NCI-H2107 treated with DMSO at 0.1 percent for 48 hours (cell line): ENCODE results near the gene SLC35F3.
"Not testable (repeated sequence)": the region's sequence is repeated elsewhere in the genome, so short reads cannot be mapped to it uniquely, and the experiment has no call there.

Experiments
- DNase-seq: peaks from one replicate; lab custom pipeline; 2025; ENCODE audit not compliant: unreplicated experiment; lab: John Stamatoyannopoulos, UW

Gene SLC35F3

DNA sequence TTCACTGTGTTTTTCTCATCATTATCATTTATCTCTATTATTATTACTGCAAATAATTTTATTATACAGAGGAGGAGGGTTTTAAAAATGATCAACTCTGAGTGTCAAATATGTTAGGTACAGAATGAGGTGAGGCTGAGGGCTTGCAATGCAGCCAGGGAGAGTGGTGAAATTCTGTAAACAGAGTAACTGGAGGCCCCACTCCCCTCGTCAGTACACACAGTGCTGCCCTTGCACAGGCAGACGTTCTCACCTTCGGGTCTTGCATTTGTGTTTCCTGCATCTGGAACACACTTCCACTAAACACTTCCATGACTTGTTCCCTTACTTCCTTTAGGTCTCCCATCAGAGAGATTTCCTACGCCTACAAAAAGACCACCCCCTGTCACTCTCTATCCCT is 444.5 kb downstream of the SLC35F3 start:
- no peak for DNase-seq

GRCh38 chr1:234355782-234356510 is 451.5 kb downstream of the SLC35F3 start:
- DNase-seq = no peak

DNA sequence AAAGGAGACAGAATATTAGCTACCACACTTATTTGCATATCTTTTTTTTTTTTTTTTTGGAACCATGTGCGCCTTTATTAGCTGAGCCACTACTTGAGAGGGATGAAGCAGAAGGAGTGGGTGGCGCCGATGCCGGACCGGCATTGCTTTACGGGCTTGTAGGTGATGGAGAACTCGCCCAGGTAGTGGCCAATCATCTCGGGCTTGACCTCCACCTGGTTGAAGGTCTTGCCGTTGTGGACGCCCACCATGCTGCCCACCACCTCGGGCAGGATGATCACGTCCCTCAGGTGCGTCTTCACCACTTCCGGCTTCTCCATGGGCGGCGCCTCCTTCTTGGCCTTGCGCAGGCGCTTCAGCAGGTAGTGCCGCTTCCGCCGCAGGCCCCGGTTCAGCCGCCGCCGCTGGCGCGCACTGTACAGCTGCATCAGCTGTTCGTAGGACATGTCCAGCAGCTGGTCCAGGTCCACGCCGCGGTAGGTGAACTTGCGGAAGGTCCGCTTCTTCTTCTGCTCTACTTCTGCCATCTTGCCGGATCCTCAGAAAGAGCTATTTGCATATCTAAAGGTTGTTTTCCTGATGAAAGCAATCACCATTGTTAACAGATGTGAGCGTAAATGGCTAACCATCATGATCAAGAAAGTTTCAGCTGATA is 452.3 kb downstream of the SLC35F3 start:
- not testable (repeated sequence) for DNase-seq

GRCh38 chr1:234357831-234358230 is 453.4 kb downstream of the SLC35F3 start:
- no peak for DNase-seq

GRCh38 chr1:234361102-234361603 is 456.7 kb downstream of the SLC35F3 start:
- no peak for DNase-seq

DNA sequence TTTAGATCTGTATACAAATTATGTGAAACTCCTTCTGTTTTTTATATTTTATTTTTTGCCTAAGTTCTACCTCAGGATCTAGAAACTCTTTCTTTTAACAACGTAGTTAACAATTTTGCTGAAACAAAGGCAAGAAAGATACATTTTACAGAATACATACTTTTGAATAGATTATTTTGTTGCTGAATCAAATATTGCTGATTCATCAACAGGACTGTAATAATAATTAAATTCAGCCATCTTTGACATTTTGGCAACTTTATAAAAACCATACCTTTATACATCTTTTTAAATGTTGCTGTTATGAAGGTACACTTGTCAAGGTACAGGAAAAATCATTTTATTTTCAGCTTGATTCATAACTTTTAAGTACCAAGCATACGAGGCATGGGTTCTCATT is 458.1 kb downstream of the SLC35F3 start:
- no peak for DNase-seq

DNA sequence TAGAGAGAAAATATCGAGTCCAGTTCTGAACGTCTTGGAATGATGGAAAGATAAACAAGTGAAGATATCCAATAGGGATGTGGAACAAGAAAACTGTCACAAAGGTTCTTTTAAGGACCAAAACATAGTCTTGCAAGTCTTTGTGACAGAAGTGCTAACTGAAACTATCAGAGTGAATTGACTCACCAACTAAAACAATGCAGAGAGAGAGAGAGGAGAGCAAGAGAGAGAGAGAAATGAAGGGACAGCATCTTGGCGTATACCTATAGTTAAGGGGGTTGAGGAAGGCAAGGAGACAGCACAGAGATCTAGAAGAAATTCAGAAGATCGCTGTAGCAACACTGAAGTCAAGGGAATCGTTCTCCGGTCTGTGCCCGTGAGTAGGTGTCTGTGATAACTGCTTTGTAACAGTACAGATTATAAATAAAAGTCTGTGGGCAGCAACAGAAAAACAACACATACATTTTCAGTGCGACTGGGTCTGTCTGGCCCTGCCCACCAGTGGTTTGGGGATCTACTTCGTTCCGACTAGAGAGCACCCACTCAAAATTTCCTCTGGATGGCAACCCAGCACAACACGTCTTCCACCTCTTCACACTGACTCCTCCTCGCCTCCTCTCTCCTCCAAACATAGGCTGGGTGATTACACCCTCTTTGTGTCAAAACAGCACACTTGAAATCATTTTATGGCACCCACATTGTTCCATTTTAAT is 464.0 kb downstream of the SLC35F3 start:
- no peak for DNase-seq

GRCh38 chr1:234369033-234369430 is 464.6 kb downstream of the SLC35F3 start:
- DNase-seq = no peak

DNA sequence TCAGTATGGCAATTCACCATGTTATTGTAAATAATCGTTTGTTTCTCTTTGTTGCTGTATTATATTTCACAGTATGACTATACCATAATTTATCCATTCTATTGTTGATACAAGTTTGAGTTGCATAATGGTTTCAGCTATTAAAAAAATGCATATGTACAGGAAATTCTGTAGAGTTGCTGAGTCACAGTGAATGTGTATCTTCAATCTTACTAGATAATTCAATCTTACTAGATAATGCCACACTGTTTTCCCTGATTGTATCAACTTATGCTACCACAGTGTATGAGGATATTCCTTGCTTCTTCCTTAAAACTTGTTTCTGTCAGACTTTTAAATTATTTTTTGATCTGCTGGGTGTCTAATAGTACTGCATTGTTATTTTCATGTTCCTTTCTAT is 465.3 kb downstream of the SLC35F3 start:
- DNase-seq = no peak

DNA sequence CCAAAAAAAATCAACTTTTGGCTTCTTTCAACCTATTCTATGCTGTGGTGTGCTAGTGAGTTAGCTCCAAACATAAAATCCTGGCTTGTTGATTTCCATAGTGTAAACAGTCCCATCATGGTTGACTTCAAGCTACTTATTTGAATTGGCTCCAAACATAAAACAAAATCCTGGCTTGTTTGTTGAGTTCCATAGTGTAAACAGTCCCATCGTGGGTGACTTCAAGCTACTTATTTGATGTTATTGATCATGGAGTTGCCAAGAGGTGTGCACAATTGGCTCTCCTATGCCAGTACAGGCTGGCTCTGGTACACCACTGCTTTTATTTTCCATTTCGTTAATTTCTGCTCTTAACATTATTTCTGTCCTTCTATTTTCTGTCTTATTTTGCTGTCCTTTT is 466.9 kb downstream of the SLC35F3 start:
- no peak for DNase-seq

DNA sequence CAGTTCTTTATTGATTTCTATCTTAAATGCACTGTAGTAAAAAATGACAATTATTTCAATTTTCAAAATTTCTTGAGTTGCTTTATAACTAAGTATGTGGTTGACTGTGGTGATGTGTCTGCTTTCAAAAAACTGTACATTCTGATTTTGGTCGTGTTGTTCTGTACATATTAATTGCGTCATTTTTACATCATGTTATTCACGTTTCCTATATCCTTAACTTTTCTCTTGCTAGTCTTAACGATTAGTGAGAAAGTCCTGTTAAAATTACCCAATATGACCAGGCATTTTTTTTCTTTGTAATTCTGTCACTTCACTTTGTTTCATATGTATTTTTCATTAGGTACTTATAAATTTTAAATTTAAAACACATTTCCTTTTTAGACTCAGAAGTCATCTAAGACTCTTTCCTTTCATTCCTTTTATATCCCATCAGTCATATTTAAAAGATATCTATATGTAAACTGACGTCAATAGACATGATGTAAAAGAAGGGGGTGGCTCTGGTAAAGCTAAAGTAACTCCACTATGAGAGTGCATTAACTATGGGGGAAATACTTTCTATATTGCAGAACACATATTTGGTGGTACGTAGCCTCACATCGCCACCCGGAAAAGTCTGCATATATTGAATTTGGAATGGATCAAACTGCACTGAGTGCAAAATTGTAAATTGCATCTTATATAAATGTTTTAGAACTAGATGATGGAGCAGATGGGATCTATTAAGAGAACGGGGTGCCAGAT is 467.7 kb downstream of the SLC35F3 start:
- DNase-seq = no peak

- DNase-seq = peak; percentile 95
Measured at GRCh38 chr1:234373064-234373958, 468.8 kb downstream of the SLC35F3 start, which contains the start of gene COA6. Gene COA6, plus strand, starts transcription at chr1:234373456. Its CDS starts 11 bp downstream, at chr1:234373467.

DNA sequence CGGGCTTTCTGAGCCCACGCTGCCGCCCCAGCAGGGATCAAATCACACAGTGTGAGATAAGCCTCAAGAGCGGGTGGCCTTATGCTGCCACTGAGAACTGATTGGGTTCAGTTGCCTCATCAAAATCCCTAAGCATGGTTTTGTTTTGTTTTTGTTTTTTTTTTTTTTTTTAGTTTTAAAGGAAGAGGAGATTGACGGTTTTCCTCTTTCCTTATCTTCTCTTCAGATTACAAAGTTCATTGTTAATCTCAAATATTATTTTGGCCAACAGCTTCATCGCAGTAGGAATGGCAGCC is 469.4 kb downstream of the SLC35F3 start:
- DNase-seq = no peak
